ENCODE measurements around the gene UNC45B.

GRCh38 chr17:35135322-35135721, 12.3 kb upstream of the UNC45B start:
- TF ChIP-seq MAX (IDR thresholded peaks at IDR 0.05; ENCODE audit: insufficient read depth, insufficient read length) (no peak), MYC (IDR thresholded peaks at IDR 0.05; ENCODE audit: low read depth, low read length) (no peak), POLR2A (IDR thresholded peaks at IDR 0.05; ENCODE audit: low read depth, low read length) (no peak), POLR2AphosphoS5 (IDR thresholded peaks at IDR 0.05; ENCODE audit: insufficient read depth, low read depth, low read length) (no peak)
- TF ChIP-seq, protein P1, sequence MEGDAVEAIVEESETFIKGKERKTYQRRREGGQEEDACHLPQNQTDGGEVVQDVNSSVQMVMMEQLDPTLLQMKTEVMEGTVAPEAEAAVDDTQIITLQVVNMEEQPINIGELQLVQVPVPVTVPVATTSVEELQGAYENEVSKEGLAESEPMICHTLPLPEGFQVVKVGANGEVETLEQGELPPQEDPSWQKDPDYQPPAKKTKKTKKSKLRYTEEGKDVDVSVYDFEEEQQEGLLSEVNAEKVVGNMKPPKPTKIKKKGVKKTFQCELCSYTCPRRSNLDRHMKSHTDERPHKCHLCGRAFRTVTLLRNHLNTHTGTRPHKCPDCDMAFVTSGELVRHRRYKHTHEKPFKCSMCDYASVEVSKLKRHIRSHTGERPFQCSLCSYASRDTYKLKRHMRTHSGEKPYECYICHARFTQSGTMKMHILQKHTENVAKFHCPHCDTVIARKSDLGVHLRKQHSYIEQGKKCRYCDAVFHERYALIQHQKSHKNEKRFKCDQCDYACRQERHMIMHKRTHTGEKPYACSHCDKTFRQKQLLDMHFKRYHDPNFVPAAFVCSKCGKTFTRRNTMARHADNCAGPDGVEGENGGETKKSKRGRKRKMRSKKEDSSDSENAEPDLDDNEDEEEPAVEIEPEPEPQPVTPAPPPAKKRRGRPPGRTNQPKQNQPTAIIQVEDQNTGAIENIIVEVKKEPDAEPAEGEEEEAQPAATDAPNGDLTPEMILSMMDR (IDR thresholded peaks at IDR 0.05; ENCODE audit: extremely low read depth in 1 of 2, insufficient read depth in 1 of 2, low read depth in 1 of 2, low read length in 2 of 2), result no peak

Data from endothelial cell of umbilical vein (primary cell).